DND-41 (cell line): Measurements from ENCODE around the gene C14orf119.

Experiments
- ATAC-seq: fragments of 200-7000 bp; cut with Tn5 transposase; 3 replicates; pipeline ENCODE4 v1.9.1; 2021; ENCODE audit warnings: low read depth; ENCODE audit not compliant: insufficient read depth
- DNase-seq: peaks from one replicate; pipeline ENCODE4 v3.0.0-alpha.2; 2020
- H2AFZ ChIP-seq: 2 replicates; pipeline ENCODE4 v1.6.0; 2012; ENCODE audit warnings: low read depth, low read length
- H3K27ac ChIP-seq: 2 replicates; pipeline ENCODE4 v1.5.1; 2012; ENCODE audit warnings: low read length, inconsistent platforms
- H3K27me3 ChIP-seq: fragments of 200-600 bp; sonication (generic); 2 replicates; pipeline ENCODE4 v1.6.0; 2012; ENCODE audit warnings: low read length, mild to moderate bottlenecking, inconsistent platforms; ENCODE audit not compliant: insufficient read depth, poor library complexity
- H3K36me3 ChIP-seq: 2 replicates; pipeline ENCODE4 v1.5.1; 2012; ENCODE audit warnings: low read length, inconsistent platforms; ENCODE audit not compliant: insufficient read depth
- H3K4me1 ChIP-seq: 2 replicates; pipeline ENCODE4 v1.5.1; 2012; ENCODE audit warnings: mild to moderate bottlenecking, low read length; ENCODE audit not compliant: insufficient read depth
- H3K4me2 ChIP-seq: 2 replicates; pipeline ENCODE4 v1.6.0; 2012; ENCODE audit warnings: mild to moderate bottlenecking, moderate library complexity, low read length, inconsistent platforms; ENCODE audit not compliant: insufficient read depth
- H3K4me3 ChIP-seq, 2 experiments: fragments of 200-600 bp in 1 of 2; shearing (Covaris generic) in 1 of 2; 2 replicates each; pipeline ENCODE4 v1.5.1; 2012 to 2016; ENCODE audit warnings: inconsistent platforms in 2 of 2, low read length in 2 of 2, mild to moderate bottlenecking in 2 of 2, low read depth in 1 of 2, moderate library complexity in 1 of 2
- H3K79me2 ChIP-seq: 2 replicates; pipeline ENCODE4 v1.6.0; 2012; ENCODE audit warnings: low read length, inconsistent platforms; ENCODE audit not compliant: insufficient read depth
- H3K9ac ChIP-seq: 2 replicates; pipeline ENCODE4 v1.6.0; 2012; ENCODE audit warnings: low read depth, mild to moderate bottlenecking, inconsistent platforms, low read length, moderate library complexity
- H3K9me3 ChIP-seq: 2 replicates; pipeline ENCODE4 v1.5.1; 2012; ENCODE audit warnings: low read length, moderate library complexity, mild to moderate bottlenecking, inconsistent platforms; ENCODE audit not compliant: insufficient read depth, severe bottlenecking
- H4K20me1 ChIP-seq: 2 replicates; pipeline ENCODE4 v1.6.0; 2012; ENCODE audit warnings: low read length; ENCODE audit not compliant: insufficient read depth
- EZH2 ChIP-seq: IDR thresholded peaks from 3 replicates; pipeline ENCODE4 v1.6.1; 2012; ENCODE audit warnings: borderline replicate concordance, low read depth, mild to moderate bottlenecking, moderate library complexity, low read length, inconsistent platforms; ENCODE audit not compliant: severe bottlenecking
- TF ChIP-seq, protein P1 (sequence below): IDR thresholded peaks from 2 replicates; pipeline ENCODE4 v1.5.1; 2012; ENCODE audit warnings: borderline replicate concordance, low read length, moderate library complexity, mild to moderate bottlenecking; ENCODE audit not compliant: poor library complexity, severe bottlenecking; ENCODE audit errors: extremely low read depth

Gene C14orf119

DNA sequence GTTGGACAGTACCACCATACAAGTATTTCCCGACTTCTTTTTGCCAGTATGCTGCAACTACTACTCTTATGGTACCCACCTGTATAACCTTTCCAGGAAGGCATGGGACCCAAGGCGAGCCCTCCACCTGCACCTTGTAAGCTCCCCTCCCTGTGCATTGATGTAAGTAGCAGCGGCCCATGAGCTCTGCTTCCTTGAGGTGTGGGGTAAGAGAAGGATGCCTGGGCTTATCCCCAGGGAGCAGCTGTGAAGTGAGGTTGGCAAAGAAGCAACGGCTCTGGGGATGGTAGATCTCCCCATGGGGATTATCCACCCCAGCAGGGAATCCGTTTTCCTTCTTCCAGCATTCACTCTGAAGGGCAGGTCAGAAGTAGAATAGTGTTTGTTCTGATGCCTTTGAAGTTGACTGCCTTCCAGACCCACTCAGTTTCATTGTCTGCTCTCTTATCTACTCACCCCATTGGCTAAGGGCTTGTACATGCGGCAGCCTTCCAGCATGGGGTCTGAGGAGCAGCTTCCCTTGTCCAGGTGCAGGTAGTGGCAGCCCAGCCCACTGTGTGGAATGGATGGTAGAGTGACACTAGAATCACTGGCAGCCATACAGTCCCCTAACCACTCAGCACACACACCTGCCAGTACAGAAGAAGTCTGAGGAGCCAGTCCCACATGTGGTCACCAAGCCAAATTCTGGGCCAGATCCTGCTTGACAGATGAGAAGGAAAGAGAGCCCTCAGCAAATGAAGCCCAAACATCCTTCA lies 6.1 kb downstream of the C14orf119 start:
- DNase-seq: no peak
- Histone ChIP-seq H3K9ac (no peak overlapping the region), H3K9me3 (no peaks in the 10 kb centered on the region), H3K4me1 (peaks cover 12% of the 10 kb centered on the region), H3K36me3 (peaks cover 10% of the 10 kb centered on the region), H3K27ac (no peak overlapping the region), H3K27me3 (peaks cover 10% of the 10 kb centered on the region), H2AFZ (no peak overlapping the region), H3K79me2 (peaks cover 21% of the 10 kb centered on the region), H3K4me2 (no peak overlapping the region), H3K4me3 (no peak overlapping the region), H4K20me1 (peaks cover 9% of the 10 kb centered on the region)
- no peak for ATAC-seq
- no peak for TF ChIP-seq EZH2
- TF ChIP-seq, protein P1, sequence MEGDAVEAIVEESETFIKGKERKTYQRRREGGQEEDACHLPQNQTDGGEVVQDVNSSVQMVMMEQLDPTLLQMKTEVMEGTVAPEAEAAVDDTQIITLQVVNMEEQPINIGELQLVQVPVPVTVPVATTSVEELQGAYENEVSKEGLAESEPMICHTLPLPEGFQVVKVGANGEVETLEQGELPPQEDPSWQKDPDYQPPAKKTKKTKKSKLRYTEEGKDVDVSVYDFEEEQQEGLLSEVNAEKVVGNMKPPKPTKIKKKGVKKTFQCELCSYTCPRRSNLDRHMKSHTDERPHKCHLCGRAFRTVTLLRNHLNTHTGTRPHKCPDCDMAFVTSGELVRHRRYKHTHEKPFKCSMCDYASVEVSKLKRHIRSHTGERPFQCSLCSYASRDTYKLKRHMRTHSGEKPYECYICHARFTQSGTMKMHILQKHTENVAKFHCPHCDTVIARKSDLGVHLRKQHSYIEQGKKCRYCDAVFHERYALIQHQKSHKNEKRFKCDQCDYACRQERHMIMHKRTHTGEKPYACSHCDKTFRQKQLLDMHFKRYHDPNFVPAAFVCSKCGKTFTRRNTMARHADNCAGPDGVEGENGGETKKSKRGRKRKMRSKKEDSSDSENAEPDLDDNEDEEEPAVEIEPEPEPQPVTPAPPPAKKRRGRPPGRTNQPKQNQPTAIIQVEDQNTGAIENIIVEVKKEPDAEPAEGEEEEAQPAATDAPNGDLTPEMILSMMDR: no peak

DNA sequence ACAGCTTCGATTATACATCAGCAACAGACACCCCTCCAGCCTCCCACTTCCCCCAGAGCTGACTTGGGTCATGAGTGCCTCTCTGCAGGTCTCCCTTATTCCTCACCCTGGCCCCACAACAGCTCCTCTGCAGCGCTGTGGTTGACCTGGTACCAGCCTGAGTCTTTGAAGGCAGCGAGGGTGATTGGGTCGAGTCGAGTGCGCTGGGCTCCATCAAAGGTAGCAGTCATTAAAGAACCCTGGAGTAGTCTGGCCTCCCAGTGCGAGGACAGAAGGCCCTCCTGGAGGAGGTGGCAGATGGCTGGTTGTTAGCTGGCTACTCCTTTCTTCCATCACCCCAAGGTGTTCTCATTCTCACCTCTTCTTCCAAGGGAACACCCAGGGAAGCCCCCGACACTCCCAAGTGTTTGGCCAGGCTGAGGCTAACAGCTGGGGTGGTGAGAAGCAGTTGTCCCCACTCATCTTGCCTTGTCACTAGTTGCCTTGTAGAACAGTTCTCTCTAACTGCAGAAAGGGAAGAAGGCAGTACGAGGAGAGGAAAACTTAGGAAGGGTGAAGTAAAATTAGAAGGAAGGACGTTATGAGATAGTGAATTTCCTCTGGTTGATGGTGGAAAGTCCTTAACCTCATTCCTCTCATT lies 6.8 kb downstream of the C14orf119 start:
- DNase-seq (no peak), ATAC-seq (no peak)
- peaks cover 9% of the 10 kb centered on the region for H4K20me1 ChIP-seq
- no peak overlapping the region for H3K9ac ChIP-seq
- H3K9me3 ChIP-seq: no peaks in the 10 kb centered on the region
- H3K4me1 ChIP-seq: peaks cover 5% of the 10 kb centered on the region
- peaks cover 14% of the 10 kb centered on the region for H3K79me2 ChIP-seq
- no peak overlapping the region for H2AFZ ChIP-seq
- no peak for TF ChIP-seq EZH2
- TF ChIP-seq, protein P1: no peak
- H3K36me3 ChIP-seq: peaks cover 10% of the 10 kb centered on the region
- H3K4me2 ChIP-seq: no peak overlapping the region
- no peak overlapping the region for H3K4me3 ChIP-seq
- no peak overlapping the region for H3K27ac ChIP-seq
- peaks cover 10% of the 10 kb centered on the region for H3K27me3 ChIP-seq

DNA sequence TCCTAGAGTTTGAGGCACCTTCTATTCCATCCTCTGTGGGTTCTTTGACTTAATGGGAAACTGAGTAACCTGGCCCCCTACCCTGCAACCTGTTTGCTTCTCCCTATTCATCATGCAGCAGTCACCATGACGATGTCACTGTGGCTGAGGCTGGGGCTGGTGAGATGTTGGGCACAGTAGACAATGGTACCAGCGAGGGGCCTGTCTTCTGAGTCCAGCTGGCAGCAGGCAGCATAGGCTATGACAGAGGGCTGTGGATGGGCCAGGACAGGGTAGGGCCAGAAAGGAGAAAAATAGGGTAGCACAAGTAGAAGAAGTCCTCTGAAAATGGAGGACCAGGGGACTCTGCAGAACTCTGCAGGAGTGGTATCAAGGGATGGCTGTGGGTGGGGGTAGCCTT lies 7.5 kb downstream of the C14orf119 start:
- Histone ChIP-seq H3K4me3 (no peak overlapping the region), H3K9ac (no peak overlapping the region), H3K9me3 (no peaks in the 10 kb centered on the region), H3K4me1 (no peaks in the 10 kb centered on the region; the same call in 1 of the 2 replicates), H3K4me2 (no peak overlapping the region), H3K27ac (no peak overlapping the region), H3K27me3 (peaks cover 10% of the 10 kb centered on the region), H3K36me3 (peaks cover 6% of the 10 kb centered on the region), H4K20me1 (peaks cover 5% of the 10 kb centered on the region; the same call in 1 of the 2 replicates), H2AFZ (no peak overlapping the region), H3K79me2 (peaks cover 7% of the 10 kb centered on the region)
- no peak for TF ChIP-seq EZH2
- TF ChIP-seq, protein P1: no peak
- DNase-seq (no peak), ATAC-seq (no peak)
